LNCAP (cell line): ENCODE measurements around the gene LONRF3.

Source experiments
- TF ChIP-seq, protein P1 (sequence below): fragments of 450-650 bp; IDR thresholded peaks from 2 replicates; pipeline ENCODE4 v1.5.1; 2017; ENCODE audit warnings: mild to moderate bottlenecking

The LONRF3 gene

DNA sequence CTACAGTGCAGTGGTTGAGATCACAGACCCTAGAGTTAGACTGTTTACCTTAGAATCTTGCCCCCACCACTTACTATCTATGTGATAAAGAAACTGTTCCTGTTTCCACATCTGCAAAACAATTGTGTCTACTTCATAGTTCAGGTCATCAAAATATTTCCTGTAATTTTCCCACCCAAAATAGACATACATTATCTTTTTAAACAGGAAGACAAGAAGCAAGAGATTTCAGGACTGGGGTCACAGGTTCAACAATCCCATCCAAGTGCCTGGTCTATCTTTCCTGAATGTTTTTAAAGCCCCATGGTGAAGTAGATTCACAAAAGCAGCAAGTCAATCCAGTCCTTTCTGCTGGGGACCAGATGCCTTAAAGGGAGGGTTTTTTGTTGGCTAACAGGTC lies 56.6 kb downstream of the LONRF3 start:
- TF ChIP-seq, protein P1, sequence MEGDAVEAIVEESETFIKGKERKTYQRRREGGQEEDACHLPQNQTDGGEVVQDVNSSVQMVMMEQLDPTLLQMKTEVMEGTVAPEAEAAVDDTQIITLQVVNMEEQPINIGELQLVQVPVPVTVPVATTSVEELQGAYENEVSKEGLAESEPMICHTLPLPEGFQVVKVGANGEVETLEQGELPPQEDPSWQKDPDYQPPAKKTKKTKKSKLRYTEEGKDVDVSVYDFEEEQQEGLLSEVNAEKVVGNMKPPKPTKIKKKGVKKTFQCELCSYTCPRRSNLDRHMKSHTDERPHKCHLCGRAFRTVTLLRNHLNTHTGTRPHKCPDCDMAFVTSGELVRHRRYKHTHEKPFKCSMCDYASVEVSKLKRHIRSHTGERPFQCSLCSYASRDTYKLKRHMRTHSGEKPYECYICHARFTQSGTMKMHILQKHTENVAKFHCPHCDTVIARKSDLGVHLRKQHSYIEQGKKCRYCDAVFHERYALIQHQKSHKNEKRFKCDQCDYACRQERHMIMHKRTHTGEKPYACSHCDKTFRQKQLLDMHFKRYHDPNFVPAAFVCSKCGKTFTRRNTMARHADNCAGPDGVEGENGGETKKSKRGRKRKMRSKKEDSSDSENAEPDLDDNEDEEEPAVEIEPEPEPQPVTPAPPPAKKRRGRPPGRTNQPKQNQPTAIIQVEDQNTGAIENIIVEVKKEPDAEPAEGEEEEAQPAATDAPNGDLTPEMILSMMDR: no peak

DNA sequence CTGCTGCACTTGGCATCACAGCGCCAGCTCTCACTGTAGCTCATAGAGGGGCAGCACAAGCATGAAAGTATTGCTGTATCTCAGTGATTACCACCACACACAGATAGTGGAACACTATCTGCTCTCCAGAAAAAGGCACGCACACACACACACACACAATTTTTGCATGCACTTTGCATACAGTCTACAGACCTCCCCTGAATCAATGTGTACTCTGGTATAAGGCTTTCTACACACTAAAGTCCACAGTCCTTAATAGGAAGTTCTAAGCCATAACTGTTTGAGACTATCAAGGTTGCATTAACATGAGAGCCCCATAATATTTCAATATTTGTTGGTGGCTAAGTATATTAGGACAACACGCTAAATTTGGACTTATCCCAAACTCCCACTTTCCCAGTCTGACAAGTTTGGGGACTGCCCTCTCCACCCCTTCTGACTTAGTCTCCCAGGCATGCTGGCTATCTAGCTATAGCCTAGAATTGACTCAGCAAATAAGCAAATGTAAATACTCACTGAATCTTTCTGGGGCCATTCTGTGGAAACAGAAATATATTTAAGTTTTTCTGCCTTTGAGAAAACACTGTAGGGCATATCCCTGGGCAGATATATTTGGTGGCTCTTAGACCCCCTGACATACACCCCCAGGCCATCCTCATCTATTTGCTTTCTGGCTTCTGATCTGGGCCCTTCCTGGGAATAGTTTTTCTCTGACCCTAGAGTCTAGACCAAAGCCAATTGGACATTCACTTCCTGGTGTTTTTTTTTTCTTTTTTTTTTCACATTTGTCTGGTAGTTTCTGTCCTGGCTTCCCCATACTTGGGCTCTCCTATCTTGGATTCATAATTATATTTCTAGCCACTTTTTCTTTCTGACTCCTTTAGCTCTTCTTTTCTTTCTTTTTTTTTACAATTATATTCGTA lies 62.0 kb downstream of the LONRF3 start:
- TF ChIP-seq, protein P1: no peak

GRCh38 chrX:119040432-119040831 lies 66.0 kb downstream of the LONRF3 start:
- TF ChIP-seq, protein P1: no peak

- TF ChIP-seq, protein P1: no peak
Observed at GRCh38 chrX:119041175-119041574, 66.8 kb downstream of the LONRF3 start.

DNA sequence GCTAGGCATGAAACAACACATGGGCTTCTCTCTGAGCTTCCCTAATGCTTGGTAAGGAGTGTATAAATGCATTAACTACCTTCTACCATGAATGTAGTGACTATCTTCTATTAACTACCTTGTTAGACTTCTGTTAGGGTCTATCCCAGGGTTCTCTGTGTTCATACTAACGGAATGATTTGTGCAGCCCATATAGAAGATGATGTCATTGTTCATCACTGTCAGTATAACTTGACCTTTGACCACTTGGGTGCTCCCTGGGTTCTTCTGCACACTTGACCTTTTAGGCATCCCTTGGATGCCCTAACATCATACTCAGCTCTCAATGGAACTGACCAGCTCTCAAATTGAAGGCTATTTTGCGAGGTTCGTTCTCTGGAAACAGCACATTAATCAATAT lies 67.6 kb downstream of the LONRF3 start:
- TF ChIP-seq, protein P1: no peak

- TF ChIP-seq, protein P1: no peak
Observed at GRCh38 chrX:119042996-119043395, 68.6 kb downstream of the LONRF3 start.

- TF ChIP-seq, protein P1: no peak
Observed at GRCh38 chrX:119045884-119046283, 71.5 kb downstream of the LONRF3 start.
